ENCODE data around the gene BBOX1.
"Not testable (repeated sequence)": the region's sequence is repeated elsewhere in the genome, so short reads cannot be mapped to it uniquely, and the experiment has no call there.

BBOX1 gene

GRCh38 chr11:27119396-27119795 lies 78.8 kb downstream of the BBOX1 start:
- DNase-seq (ENCODE audit: insufficient read length, low spot score): no peak
- no peak for FAIRE-seq

- FAIRE-seq (no peak), DNase-seq (ENCODE audit: insufficient read length, low spot score) (no peak)
Measured at GRCh38 chr11:27120211-27120610, 79.6 kb downstream of the BBOX1 start.

GRCh38 chr11:27122001-27122400 lies 81.4 kb downstream of the BBOX1 start:
- FAIRE-seq: no peak
- no peak for DNase-seq (ENCODE audit: insufficient read length, low spot score)

GRCh38 chr11:27124514-27125264 lies 84.1 kb downstream of the BBOX1 start:
- no peak for DNase-seq (ENCODE audit: insufficient read length, low spot score)
- FAIRE-seq: no peak

- FAIRE-seq (no peak), DNase-seq (ENCODE audit: insufficient read length, low spot score) (no peak)
Measured at GRCh38 chr11:27129686-27130085, 89.1 kb downstream of the BBOX1 start.

- FAIRE-seq: no peak
- DNase-seq (ENCODE audit: insufficient read length, low spot score): no peak
Measured at GRCh38 chr11:27130806-27131205, 90.2 kb downstream of the BBOX1 start.

GRCh38 chr11:27135924-27136329 lies 95.3 kb downstream of the BBOX1 start:
- not testable (repeated sequence) for FAIRE-seq; DNase-seq (ENCODE audit: insufficient read length, low spot score)

GRCh38 chr11:27138716-27139115 lies 98.1 kb downstream of the BBOX1 start:
- no peak for DNase-seq (ENCODE audit: insufficient read length, low spot score)
- FAIRE-seq: no peak

- no peak for FAIRE-seq
- no peak for DNase-seq (ENCODE audit: insufficient read length, low spot score)
Measured at GRCh38 chr11:27139742-27140367, 99.2 kb downstream of the BBOX1 start.

- FAIRE-seq (no peak), DNase-seq (ENCODE audit: insufficient read length, low spot score) (no peak)
Measured at GRCh38 chr11:27141576-27141975, 101.0 kb downstream of the BBOX1 start.

- FAIRE-seq: no peak
- DNase-seq (ENCODE audit: insufficient read length, low spot score): no peak
Measured at GRCh38 chr11:27147916-27148315, 107.3 kb downstream of the BBOX1 start.

GRCh38 chr11:27148506-27148905 lies 107.9 kb downstream of the BBOX1 start:
- no peak for DNase-seq (ENCODE audit: insufficient read length, low spot score)
- no peak for FAIRE-seq

- DNase-seq (ENCODE audit: insufficient read length, low spot score): no peak
- no peak for FAIRE-seq
Measured at GRCh38 chr11:27150098-27150497, 109.5 kb downstream of the BBOX1 start.

- FAIRE-seq (no peak), DNase-seq (ENCODE audit: insufficient read length, low spot score) (no peak)
Measured at GRCh38 chr11:27153136-27153535, 112.5 kb downstream of the BBOX1 start.

- no peak for FAIRE-seq
- peak; percentile 13 for DNase-seq (ENCODE audit: insufficient read length, low spot score)
Measured at GRCh38 chr11:27158456-27159334, 118.1 kb downstream of the BBOX1 start.

GRCh38 chr11:27159335-27159679 lies 118.7 kb downstream of the BBOX1 start:
- FAIRE-seq (no peak), DNase-seq (ENCODE audit: insufficient read length, low spot score) (no peak)

GRCh38 chr11:27161071-27161470 lies 120.5 kb downstream of the BBOX1 start:
- no peak for FAIRE-seq

GRCh38 chr11:27162237-27162636 lies 121.6 kb downstream of the BBOX1 start:
- no peak for DNase-seq (ENCODE audit: insufficient read length, low spot score)
- no peak for FAIRE-seq

More at GRCh38 chr11:27161071-27161470, 120.5 kb downstream of the BBOX1 start:
- DNase-seq (ENCODE audit: insufficient read length, low spot score): no peak

GRCh38 chr11:27166130-27166529 lies 125.5 kb downstream of the BBOX1 start:
- DNase-seq (ENCODE audit: insufficient read length, low spot score) (no peak), FAIRE-seq (no peak)

GRCh38 chr11:27171376-27171958 lies 130.9 kb downstream of the BBOX1 start:
- FAIRE-seq (no peak), DNase-seq (ENCODE audit: insufficient read length, low spot score) (no peak)

GRCh38 chr11:27173545-27173944 lies 132.9 kb downstream of the BBOX1 start:
- DNase-seq (ENCODE audit: insufficient read length, low spot score) (no peak), FAIRE-seq (no peak)

All from GM19239 (cell line).